ENCODE results near the gene AXDND1.

Gene AXDND1

DNA sequence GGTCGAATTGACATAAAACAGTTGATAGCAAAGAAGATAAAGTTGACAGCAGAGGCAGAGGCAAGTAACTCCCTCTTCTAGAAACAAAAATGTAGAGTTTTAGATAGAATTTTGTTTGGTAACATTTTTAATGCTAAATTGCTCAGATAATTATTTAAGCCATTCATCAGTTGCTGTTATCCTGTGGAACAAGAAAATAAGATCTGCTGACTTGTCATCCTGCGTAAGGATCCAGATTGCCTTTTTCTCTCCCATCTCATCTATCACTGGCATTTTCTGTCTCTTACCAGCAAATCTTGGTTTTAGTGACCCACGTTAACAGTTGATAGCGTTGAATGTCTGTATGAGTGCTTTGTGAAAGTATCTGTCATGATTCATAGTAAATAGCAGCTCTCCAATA lies 42.3 kb upstream of the AXDND1 start:
- no peaks in the 10 kb centered on the region for H3K9me3 ChIP-seq (ENCODE audit: insufficient read depth, low read length)
- H3K4me2 ChIP-seq (ENCODE audit: low read length), result no peak overlapping the region
- no peak for TF ChIP-seq EZH2phosphoT487 (IDR thresholded peaks at IDR 0.05; ENCODE audit: low read depth)
- TF ChIP-seq, protein P1, sequence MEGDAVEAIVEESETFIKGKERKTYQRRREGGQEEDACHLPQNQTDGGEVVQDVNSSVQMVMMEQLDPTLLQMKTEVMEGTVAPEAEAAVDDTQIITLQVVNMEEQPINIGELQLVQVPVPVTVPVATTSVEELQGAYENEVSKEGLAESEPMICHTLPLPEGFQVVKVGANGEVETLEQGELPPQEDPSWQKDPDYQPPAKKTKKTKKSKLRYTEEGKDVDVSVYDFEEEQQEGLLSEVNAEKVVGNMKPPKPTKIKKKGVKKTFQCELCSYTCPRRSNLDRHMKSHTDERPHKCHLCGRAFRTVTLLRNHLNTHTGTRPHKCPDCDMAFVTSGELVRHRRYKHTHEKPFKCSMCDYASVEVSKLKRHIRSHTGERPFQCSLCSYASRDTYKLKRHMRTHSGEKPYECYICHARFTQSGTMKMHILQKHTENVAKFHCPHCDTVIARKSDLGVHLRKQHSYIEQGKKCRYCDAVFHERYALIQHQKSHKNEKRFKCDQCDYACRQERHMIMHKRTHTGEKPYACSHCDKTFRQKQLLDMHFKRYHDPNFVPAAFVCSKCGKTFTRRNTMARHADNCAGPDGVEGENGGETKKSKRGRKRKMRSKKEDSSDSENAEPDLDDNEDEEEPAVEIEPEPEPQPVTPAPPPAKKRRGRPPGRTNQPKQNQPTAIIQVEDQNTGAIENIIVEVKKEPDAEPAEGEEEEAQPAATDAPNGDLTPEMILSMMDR (IDR thresholded peaks at IDR 0.05; ENCODE audit: low read depth, low read length), result no peak
- no peaks in the 10 kb centered on the region for H3K79me2 ChIP-seq (ENCODE audit: low read length)
- H3K36me3 ChIP-seq (replicated peaks; ENCODE audit: low read depth, low read length), result peaks cover 8% of the 10 kb centered on the region
- H2AFZ ChIP-seq (ENCODE audit: low read depth, low read length), result no peak overlapping the region
- H3K4me1 ChIP-seq (ENCODE audit: low read length), result peaks cover 4% of the 10 kb centered on the region
- no peak overlapping the region for H3K27ac ChIP-seq (ENCODE audit: low read length)
- H4K20me1 ChIP-seq (ENCODE audit: insufficient read depth, low read length), result no peaks in the 10 kb centered on the region
- no peak overlapping the region for H3K9ac ChIP-seq (ENCODE audit: low read length)
- no peak overlapping the region for H3K4me3 ChIP-seq (ENCODE audit: low read length)
- no peaks in the 10 kb centered on the region for H3K27me3 ChIP-seq (ENCODE audit: low read depth, low read length)

DNA sequence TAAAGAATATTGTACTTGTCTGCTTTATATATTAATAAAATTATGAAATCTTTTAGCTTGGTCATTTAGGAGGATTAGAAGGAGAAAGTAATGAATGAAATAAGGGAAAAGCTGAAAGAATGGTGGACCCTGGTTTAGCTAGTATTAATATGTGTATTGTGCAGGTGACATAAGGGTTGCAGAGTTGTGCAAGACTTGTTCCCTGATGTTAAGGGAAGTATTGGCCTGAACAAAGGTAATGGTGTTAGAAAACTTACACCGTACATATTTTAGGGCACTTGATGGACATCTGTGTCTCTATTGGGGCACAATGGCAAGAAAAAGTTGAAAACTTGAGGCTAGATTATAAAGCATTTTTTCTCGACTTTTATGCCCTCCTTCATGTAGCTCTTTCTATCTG lies 39.9 kb upstream of the AXDND1 start:
- Histone ChIP-seq H3K79me2 (ENCODE audit: low read length) (no peaks in the 10 kb centered on the region), H3K36me3 (replicated peaks; ENCODE audit: low read depth, low read length) (peaks cover 20% of the 10 kb centered on the region), H3K27ac (ENCODE audit: low read length) (no peak overlapping the region), H3K4me3 (ENCODE audit: low read length) (no peak overlapping the region), H3K9me3 (ENCODE audit: insufficient read depth, low read length) (peaks cover 10% of the 10 kb centered on the region; the same call in 1 of the 2 replicates), H3K4me2 (ENCODE audit: low read length) (no peak overlapping the region), H4K20me1 (ENCODE audit: insufficient read depth, low read length) (no peaks in the 10 kb centered on the region), H3K4me1 (ENCODE audit: low read length) (no peaks in the 10 kb centered on the region), H3K27me3 (ENCODE audit: low read depth, low read length) (no peaks in the 10 kb centered on the region), H3K9ac (ENCODE audit: low read length) (no peak overlapping the region), H2AFZ (ENCODE audit: low read depth, low read length) (no peak overlapping the region)
- no peak for TF ChIP-seq EZH2phosphoT487 (IDR thresholded peaks at IDR 0.05; ENCODE audit: low read depth)
- TF ChIP-seq, protein P1 (IDR thresholded peaks at IDR 0.05; ENCODE audit: low read depth, low read length), result no peak

DNA sequence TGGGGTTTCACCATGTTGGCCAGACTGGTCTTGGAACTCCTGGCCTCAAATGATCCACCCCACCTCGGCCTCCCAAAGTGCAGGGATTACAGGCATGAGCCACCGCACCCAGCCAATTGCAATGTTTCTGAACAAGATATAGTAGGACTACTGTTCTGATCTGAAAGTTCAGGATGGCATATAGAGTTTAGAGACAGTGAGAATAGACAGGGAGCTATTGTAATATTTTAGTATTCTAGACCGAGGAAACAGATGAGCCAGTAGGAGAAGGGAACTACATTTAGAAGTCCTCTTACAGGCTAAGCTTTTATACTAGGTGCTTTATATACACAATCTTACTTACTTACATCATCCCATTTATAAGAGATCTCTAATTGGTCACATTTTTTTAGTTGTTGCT lies 39.0 kb upstream of the AXDND1 start:
- Histone ChIP-seq H4K20me1 (ENCODE audit: insufficient read depth, low read length) (no peaks in the 10 kb centered on the region), H3K4me1 (ENCODE audit: low read length) (no peaks in the 10 kb centered on the region), H3K36me3 (replicated peaks; ENCODE audit: low read depth, low read length) (peaks cover 13% of the 10 kb centered on the region), H2AFZ (ENCODE audit: low read depth, low read length) (no peak overlapping the region), H3K79me2 (ENCODE audit: low read length) (no peaks in the 10 kb centered on the region), H3K4me2 (ENCODE audit: low read length) (no peak overlapping the region), H3K4me3 (ENCODE audit: low read length) (no peak overlapping the region), H3K9ac (ENCODE audit: low read length) (no peak overlapping the region), H3K9me3 (ENCODE audit: insufficient read depth, low read length) (peaks cover 10% of the 10 kb centered on the region; the same call in 1 of the 2 replicates), H3K27me3 (ENCODE audit: low read depth, low read length) (no peaks in the 10 kb centered on the region), H3K27ac (ENCODE audit: low read length) (no peak overlapping the region)
- TF ChIP-seq, protein P1 (IDR thresholded peaks at IDR 0.05; ENCODE audit: low read depth, low read length), result no peak
- TF ChIP-seq EZH2phosphoT487 (IDR thresholded peaks at IDR 0.05; ENCODE audit: low read depth), result no peak

DNA sequence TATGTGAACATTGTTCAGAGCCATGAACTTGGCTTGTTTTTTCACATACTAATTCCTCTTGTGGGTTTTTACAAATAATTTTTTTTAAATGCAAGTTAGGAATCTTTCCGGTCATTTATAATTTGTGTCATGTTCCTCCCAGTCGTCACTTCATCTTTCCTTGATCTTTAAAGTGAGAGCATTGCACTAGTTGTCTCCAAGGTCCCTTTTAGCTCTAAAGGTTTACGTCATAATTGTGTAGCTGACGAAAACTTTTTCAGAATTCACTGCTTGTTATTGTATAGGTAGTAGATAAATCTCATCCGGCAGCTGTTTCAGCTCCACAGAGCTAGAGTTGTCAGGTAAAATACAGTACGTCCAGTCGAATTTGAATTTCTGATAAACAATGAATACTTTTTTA lies 38.6 kb upstream of the AXDND1 start:
- Histone ChIP-seq H3K36me3 (replicated peaks; ENCODE audit: low read depth, low read length) (peaks cover 12% of the 10 kb centered on the region), H3K4me1 (ENCODE audit: low read length) (no peaks in the 10 kb centered on the region), H3K79me2 (ENCODE audit: low read length) (no peaks in the 10 kb centered on the region), H3K9ac (ENCODE audit: low read length) (no peak overlapping the region), H3K27me3 (ENCODE audit: low read depth, low read length) (no peaks in the 10 kb centered on the region), H4K20me1 (ENCODE audit: insufficient read depth, low read length) (no peaks in the 10 kb centered on the region), H3K27ac (ENCODE audit: low read length) (no peak overlapping the region), H3K4me3 (ENCODE audit: low read length) (no peak overlapping the region), H3K4me2 (ENCODE audit: low read length) (no peak overlapping the region), H3K9me3 (ENCODE audit: insufficient read depth, low read length) (peaks cover 10% of the 10 kb centered on the region; the same call in 1 of the 2 replicates), H2AFZ (ENCODE audit: low read depth, low read length) (no peak overlapping the region)
- TF ChIP-seq, protein P1 (IDR thresholded peaks at IDR 0.05; ENCODE audit: low read depth, low read length), result no peak
- no peak for TF ChIP-seq EZH2phosphoT487 (IDR thresholded peaks at IDR 0.05; ENCODE audit: low read depth)

All from OCI-LY3 (cell line).